Astrocyte (in vitro differentiated cells and primary cell): ENCODE measurements around the gene PRKG1.

ENCODE experiments used
- CTCF ChIP-seq: IDR thresholded peaks from 2 replicates; pipeline ENCODE4 v1.5.1; 2011; ENCODE audit warnings: low read depth, mild to moderate bottlenecking, inconsistent platforms, low read length, moderate library complexity; ENCODE audit not compliant: insufficient read depth
- EZH2 ChIP-seq: IDR thresholded peaks from 2 replicates; pipeline ENCODE4 v1.6.1; 2012; ENCODE audit warnings: mild to moderate bottlenecking, low read length, inconsistent platforms; ENCODE audit not compliant: insufficient read depth

- TF ChIP-seq CTCF (no peak), EZH2 (no peak)
Measured at GRCh38 chr10:51076299-51076841, 2.1 kb downstream of the PRKG1 start.
